Measurements from ENCODE around the gene FOXC2.

DNA sequence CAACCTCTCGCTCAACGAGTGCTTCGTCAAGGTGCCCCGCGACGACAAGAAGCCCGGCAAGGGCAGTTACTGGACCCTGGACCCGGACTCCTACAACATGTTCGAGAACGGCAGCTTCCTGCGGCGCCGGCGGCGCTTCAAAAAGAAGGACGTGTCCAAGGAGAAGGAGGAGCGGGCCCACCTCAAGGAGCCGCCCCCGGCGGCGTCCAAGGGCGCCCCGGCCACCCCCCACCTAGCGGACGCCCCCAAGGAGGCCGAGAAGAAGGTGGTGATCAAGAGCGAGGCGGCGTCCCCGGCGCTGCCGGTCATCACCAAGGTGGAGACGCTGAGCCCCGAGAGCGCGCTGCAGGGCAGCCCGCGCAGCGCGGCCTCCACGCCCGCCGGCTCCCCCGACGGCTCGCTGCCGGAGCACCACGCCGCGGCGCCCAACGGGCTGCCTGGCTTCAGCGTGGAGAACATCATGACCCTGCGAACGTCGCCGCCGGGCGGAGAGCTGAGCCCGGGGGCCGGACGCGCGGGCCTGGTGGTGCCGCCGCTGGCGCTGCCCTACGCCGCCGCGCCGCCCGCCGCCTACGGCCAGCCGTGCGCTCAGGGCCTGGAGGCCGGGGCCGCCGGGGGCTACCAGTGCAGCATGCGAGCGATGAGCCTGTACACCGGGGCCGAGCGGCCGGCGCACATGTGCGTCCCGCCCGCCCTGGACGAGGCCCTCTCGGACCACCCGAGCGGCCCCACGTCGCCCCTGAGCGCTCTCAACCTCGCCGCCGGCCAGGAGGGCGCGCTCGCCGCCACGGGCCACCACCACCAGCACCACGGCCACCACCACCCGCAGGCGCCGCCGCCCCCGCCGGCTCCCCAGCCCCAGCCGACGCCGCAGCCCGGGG, 1.3 kb downstream of the FOXC2 start:
- TF ChIP-seq CTCF (IDR thresholded peaks at IDR 0.05), result no peak
- peak; percentile 65 for TF ChIP-seq EZH2 (IDR thresholded peaks at IDR 0.05; ENCODE audit: borderline replicate concordance, insufficient read depth, low read depth, low read length, poor library complexity, severe bottlenecking)
